Endothelial cell of umbilical vein (primary cell): ENCODE data around the gene SEPTIN3. TPM values are rescaled to one million over a fixed set of nuclear protein-coding genes. Genes with fewer than 3 reads are reported as not detected.

Source experiments
- BruUV-seq: library from RNA; stranded (reverse); fragments of 400-500 nt; replicated peaks from 2 replicates; lab custom pipeline; 2021; lab: Mats Ljungman, UMichigan
- CTCF ChIA-PET: fragments of 300-600, 350-600 bp; sonication (Branson Sonifier 250); formaldehyde crosslinking; loops from one replicate; lab custom pipeline; 2021; ENCODE audit warnings: antibody characterized with exemption, inconsistent platforms; lab: Charles Lee
- POLR2A ChIA-PET: fragments of 300-600, 350-600 bp; sonication (Branson Sonifier 250); formaldehyde crosslinking; loops from one replicate; lab custom pipeline; 2021; ENCODE audit warnings: antibody characterized with exemption, inconsistent platforms; lab: Charles Lee
- DNase-seq: peaks from one replicate; pipeline ENCODE4 v3.0.0-alpha.2; 2011; ENCODE audit warnings: low read depth, low spot score
- FAIRE-seq: peaks from 2 replicates; lab custom pipeline; 2011; peaks lifted over from hg19 to GRCh38; lab: Jason Lieb, UNC
- H2AFZ ChIP-seq: 2 replicates; pipeline ENCODE4 v1.6.0; 2012; ENCODE audit warnings: low read depth, low read length, control low read depth, inconsistent platforms
- H3K27ac ChIP-seq: 2 replicates; pipeline ENCODE4 v1.5.1; 2011; ENCODE audit warnings: low read depth, mild to moderate bottlenecking, control low read depth, low read length, moderate library complexity; ENCODE audit not compliant: insufficient read depth
- H3K27me3 ChIP-seq, 2 experiments: 2 replicates each; pipeline versions ENCODE4 v1.6.0 to v1.6.1; 2011; ENCODE audit warnings: low read length in 2 of 2, mixed read lengths in 1 of 2; ENCODE audit not compliant: control insufficient read depth in 2 of 2, insufficient read depth in 2 of 2
- H3K36me3 ChIP-seq, 2 experiments: 2 replicates in 1 of 2; 3 replicates in 1 of 2; pipeline ENCODE4 v1.5.1; 2011; ENCODE audit warnings: low read length in 2 of 2, mild to moderate bottlenecking in 1 of 2, moderate library complexity in 1 of 2; ENCODE audit not compliant: control insufficient read depth in 2 of 2, insufficient read depth in 2 of 2; ENCODE audit errors: extremely low read depth in 1 of 2
- H3K4me1 ChIP-seq: 3 replicates; pipeline ENCODE4 v1.5.1; 2011; ENCODE audit warnings: mild to moderate bottlenecking, low read length; ENCODE audit not compliant: control insufficient read depth, insufficient read depth; ENCODE audit errors: extremely low read depth
- H3K4me2 ChIP-seq: 2 replicates; pipeline ENCODE4 v1.6.1; 2011; ENCODE audit warnings: low read length, control low read depth, mixed read lengths; ENCODE audit not compliant: insufficient read depth
- H3K4me3 ChIP-seq, 3 experiments: fragments of 200-600 bp in 1 of 3; sonication (generic), shearing (Covaris generic) in 1 of 3; replicated peaks in 1 of 3; 2 replicates each; pipeline ENCODE4 v1.5.1; 2011 to 2016; ENCODE audit warnings: control low read depth in 3 of 3, low read length in 3 of 3, mild to moderate bottlenecking in 2 of 3, inconsistent platforms in 1 of 3, low read depth in 1 of 3, moderate library complexity in 1 of 3; ENCODE audit not compliant: insufficient read depth in 1 of 3
- H3K79me2 ChIP-seq: 2 replicates; pipeline ENCODE4 v1.6.0; 2012; ENCODE audit warnings: low read length, inconsistent platforms; ENCODE audit not compliant: control insufficient read depth, insufficient read depth
- H3K9ac ChIP-seq: replicated peaks from 2 replicates; pipeline ENCODE3; 2011; ENCODE audit warnings: low read length, control low read depth; ENCODE audit not compliant: insufficient read depth; ENCODE audit errors: extremely low read depth
- H3K9me1 ChIP-seq: replicated peaks from 3 replicates; pipeline ENCODE4 v1.6.0; 2011; ENCODE audit warnings: mild to moderate bottlenecking, low read length; ENCODE audit not compliant: control insufficient read depth, insufficient read depth; ENCODE audit errors: extremely low read depth
- H3K9me3 ChIP-seq: replicated peaks from 2 replicates; pipeline ENCODE4 v1.5.1; 2012; ENCODE audit warnings: low read length, inconsistent platforms; ENCODE audit not compliant: control insufficient read depth, insufficient read depth
- H4K20me1 ChIP-seq: replicated peaks from 2 replicates; pipeline ENCODE3; 2011; ENCODE audit warnings: mild to moderate bottlenecking, low read length; ENCODE audit not compliant: control insufficient read depth, insufficient read depth; ENCODE audit errors: extremely low read depth
- CTCF ChIP-seq, 2 donors: IDR thresholded peaks; 1 replicate in 1 of 2; 2 replicates in 1 of 2; pipeline ENCODE4 v1.5.1; 2011; ENCODE audit warnings: low read length in 2 of 2, mild to moderate bottlenecking in 2 of 2, moderate library complexity in 2 of 2, control low read depth in 1 of 2, inconsistent platforms in 1 of 2, low read depth in 1 of 2; ENCODE audit not compliant: insufficient read depth in 1 of 2; ENCODE audit errors: extremely low read depth in 1 of 2
- EZH2 ChIP-seq: IDR thresholded peaks from 2 replicates; pipeline ENCODE4 v1.6.1; 2012; ENCODE audit warnings: borderline replicate concordance, low read depth, mild to moderate bottlenecking, moderate library complexity, low read length, inconsistent platforms; ENCODE audit not compliant: severe bottlenecking
- FOS ChIP-seq: IDR thresholded peaks from 2 replicates; pipeline ENCODE4 v1.6.1; 2011; ENCODE audit warnings: mild to moderate bottlenecking, low read length, moderate library complexity, borderline replicate concordance; ENCODE audit not compliant: insufficient read depth
- GATA2 ChIP-seq: IDR thresholded peaks from 2 replicates; pipeline ENCODE4 v1.7.0; 2011; ENCODE audit warnings: low read depth, mild to moderate bottlenecking, moderate library complexity, mixed read lengths, low read length; ENCODE audit not compliant: insufficient read length, insufficient read depth
- JUN ChIP-seq: IDR thresholded peaks from 2 replicates; pipeline ENCODE4 v1.6.1; 2011; ENCODE audit warnings: borderline replicate concordance, low read depth; ENCODE audit not compliant: insufficient read length, insufficient read depth
- MAX ChIP-seq: IDR thresholded peaks from 2 replicates; pipeline ENCODE4 v1.6.1; 2011; ENCODE audit not compliant: insufficient read depth, insufficient read length
- MYC ChIP-seq: IDR thresholded peaks from one replicate; pipeline ENCODE4 v1.6.1; 2011; ENCODE audit warnings: mild to moderate bottlenecking, low read depth, low read length
- POLR2A ChIP-seq: IDR thresholded peaks from 2 replicates; pipeline ENCODE4 v1.6.1; 2012; ENCODE audit warnings: low read depth, mild to moderate bottlenecking, control low read depth, low read length
- POLR2AphosphoS5 ChIP-seq: IDR thresholded peaks from 2 replicates; pipeline ENCODE4 v1.6.1; 2012; ENCODE audit warnings: low read depth, mild to moderate bottlenecking, control low read depth, low read length, moderate library complexity; ENCODE audit not compliant: insufficient read depth
- dilution Hi-C: fragments of 300-500 bp; cut with MboI; formaldehyde crosslinking; loops from one replicate; pipeline ENCODE4 v1.15.0; 2019; ENCODE audit warnings: low sequenced_read_pairs; ENCODE audit not compliant: extremely low pct_ligation_motif_present
- intact Hi-C: fragments of 100-400 bp; cut with micrococcal nuclease; formaldehyde crosslinking; loops from one replicate; pipeline ENCODE4 v1.10.0; 2022
- polyA plus RNA-seq, 4 experiments: library from polyadenylated mRNA; depleted of rRNA in 3 of 4; stranded (reverse) in 3 of 4; unstranded in 1 of 4; fragments of >200 nt; gene quantifications; 2 replicates each; pipeline versions ENCODE4 v1.2.1 to v1.2.3, GENCODE V29; 2011 to 2012; ENCODE audit warnings: missing spikeins in 1 of 4
- total RNA-seq: library from RNA; stranded (reverse); gene quantifications from 2 replicates; pipeline ENCODE4 v1.2.3, GENCODE V29; 2021

Gene SEPTIN3
- total and polyA plus RNA-seq, 2 donors (not counting 3 experiments of a cell fraction or from before 2014, with no cell fraction given) = 0.08 to 0.18 TPM

DNA sequence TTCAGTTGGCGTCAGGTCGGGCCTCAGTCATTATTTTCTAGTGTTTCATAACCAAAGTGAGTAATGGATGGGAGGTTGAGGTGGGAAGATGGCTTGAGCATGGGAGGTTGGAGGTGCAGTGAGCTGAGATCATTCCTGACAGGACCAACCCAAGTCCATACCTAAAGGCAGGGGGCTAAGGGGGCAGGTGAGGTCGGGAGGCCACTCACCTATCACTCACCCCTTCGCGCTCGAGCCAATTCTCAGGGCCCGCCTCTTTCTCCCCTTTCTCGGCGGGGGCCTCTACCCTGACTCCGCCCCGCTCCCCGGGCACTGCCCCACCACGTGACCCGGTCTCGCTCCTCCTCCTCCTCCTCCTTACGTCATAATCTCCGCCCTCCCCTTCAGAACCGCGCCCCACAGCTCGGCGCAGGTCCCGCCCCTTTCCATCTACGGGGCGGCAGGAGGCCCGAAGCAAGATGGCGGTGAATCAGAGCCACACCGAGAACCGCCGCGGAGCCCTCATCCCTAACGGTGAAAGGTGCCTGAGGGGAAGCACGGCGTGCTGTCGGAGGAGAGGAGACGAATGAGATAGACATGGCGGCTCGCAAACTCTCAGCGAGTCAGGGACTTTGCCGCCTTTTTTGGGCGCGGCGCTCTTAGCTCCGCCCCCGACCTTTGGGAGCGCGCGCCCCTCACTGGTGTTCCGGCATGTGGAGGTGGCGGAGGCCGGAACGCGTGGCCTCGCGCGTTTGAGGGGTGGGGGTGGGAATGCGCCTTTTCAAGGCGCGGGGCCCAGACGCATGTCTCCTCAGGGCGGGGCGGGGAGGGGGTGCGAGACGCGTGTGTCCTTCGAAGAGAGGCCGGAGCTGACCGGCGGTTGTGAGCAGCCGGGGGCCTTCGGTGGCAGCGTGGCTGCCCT, 29.4 kb downstream of the SEPTIN3 start, which contains the start of gene WBP2NL:
Gene WBP2NL, plus strand, starts transcription at position 428 of the 901 bp plus-strand sequence. Its CDS starts 31 bp downstream, at position 459.
- no peaks in the 10 kb centered on the region for H3K9me3 ChIP-seq
- DNase-seq (peak; percentile 79), FAIRE-seq (peak; percentile 21)
- no peaks in the 10 kb centered on the region for H4K20me1 ChIP-seq
- no peaks in the 10 kb centered on the region for H3K9me1 ChIP-seq
- POLR2A ChIA-PET = no interaction called here
- no peak for TF ChIP-seq CTCF (IDR thresholded peaks at IDR 0.05; ENCODE audit: extremely low read depth in 1 of 2, insufficient read depth in 1 of 2, low read depth in 1 of 2, low read length in 2 of 2)
- TF ChIP-seq MAX = peak; percentile 66
- peak within 1 kb of the TSS; percentile 9 for H3K4me2 ChIP-seq
- no peaks in the 10 kb centered on the region for H3K79me2 ChIP-seq
- no peak within 1 kb of the TSS for H3K27ac ChIP-seq
- peaks cover 0 to 9% of the 10 kb centered on the region in 2 experiments for H3K27me3 ChIP-seq
- intact Hi-C loops (no loop called here), dilution Hi-C loops (no loop called here)
- peak within 1 kb of the TSS; percentile 96 for H2AFZ ChIP-seq
- no peaks in the 10 kb centered on the region for H3K4me1 ChIP-seq
- no TSS peak for BruUV-seq
- no peaks in the 10 kb centered on the region for H3K36me3 ChIP-seq
- H3K9ac ChIP-seq = peak within 1 kb of the TSS; percentile 43
- H3K4me3 ChIP-seq = peak within 1 kb of the TSS in 2 of 3 experiments; percentile 19 to 53
- CTCF ChIA-PET = interaction anchor here (1.0 kb wide), 1 partner anchor 92 kb away, joined by 4 read pairs; no protein-coding TSS in a partner anchor

DNA sequence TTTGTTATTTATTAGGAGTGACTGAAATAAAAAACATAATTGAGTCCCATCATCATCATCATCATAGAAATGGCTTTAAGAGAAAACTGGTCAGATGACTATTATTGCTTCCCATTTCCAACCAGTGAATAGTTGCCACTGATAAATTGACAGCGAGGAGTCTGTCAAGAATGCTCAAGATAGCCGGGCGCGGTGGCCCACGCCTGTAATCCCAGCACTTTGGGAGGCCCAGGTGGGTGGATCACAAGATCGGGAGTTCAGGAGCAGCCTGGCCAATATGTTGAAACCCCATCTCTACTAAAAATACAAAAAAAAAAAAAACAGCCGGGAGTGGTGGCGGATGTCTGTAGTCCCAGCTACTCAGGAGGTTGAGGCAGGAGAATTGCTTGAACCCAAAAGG, 31.2 kb downstream of the SEPTIN3 start:
- FAIRE-seq (no peak), DNase-seq (no peak)
- no peak overlapping the region for H3K4me3 ChIP-seq
- H2AFZ ChIP-seq = no peak overlapping the region
- intact Hi-C loops (no loop called here), dilution Hi-C loops (no loop called here)
- BruUV-seq = TSS peak; percentile 84
- H3K4me1 ChIP-seq = no peaks in the 10 kb centered on the region
- H3K9me1 ChIP-seq = no peaks in the 10 kb centered on the region
- H3K36me3 ChIP-seq = no peaks in the 10 kb centered on the region
- H3K27ac ChIP-seq = no peak overlapping the region
- H3K9ac ChIP-seq = no peak overlapping the region
- ChIA-PET POLR2A (no interaction called here), CTCF (no interaction called here)
- no peak overlapping the region for H3K4me2 ChIP-seq
- no peaks in the 10 kb centered on the region for H3K79me2 ChIP-seq
- H3K9me3 ChIP-seq = no peaks in the 10 kb centered on the region
- no peak for TF ChIP-seq GATA2
- TF ChIP-seq CTCF (IDR thresholded peaks at IDR 0.05; ENCODE audit: extremely low read depth in 1 of 2, insufficient read depth in 1 of 2, low read depth in 1 of 2, low read length in 2 of 2) = no peak
- TF ChIP-seq MAX = no peak
- TF ChIP-seq EZH2 = no peak
- TF ChIP-seq MYC = no peak
- no peak for TF ChIP-seq JUN
- TF ChIP-seq POLR2A = no peak
- no peak for TF ChIP-seq FOS
- TF ChIP-seq POLR2AphosphoS5 = no peak
- H3K27me3 ChIP-seq = peaks cover 0 to 7% of the 10 kb centered on the region in 2 experiments
- H4K20me1 ChIP-seq = no peaks in the 10 kb centered on the region
